Stimulated activated CD4-positive, alpha-beta T cell treated with anti-CD3 and anti-CD28 coated beads, Interleukin-12 subunit alpha, Interleukin-12 subunit beta, amount 100 ng/mL, for 48 hours (primary cell): Measurements from ENCODE around the gene NUDT10.
A peak's percentile ranks its signal among the peaks of the same experiment; 100 is the strongest.
"Not testable (repeated sequence)": the region's sequence is repeated elsewhere in the genome, so short reads cannot be mapped to it uniquely, and the experiment has no call there.

Experiments used
- DNase-seq, 3 donors: peaks; one replicate each; pipeline ENCODE4 v3.0.0-alpha.2; 2020; ENCODE audit warnings: low read depth in 2 of 3, low spot score in 1 of 3

NUDT10 gene

DNA sequence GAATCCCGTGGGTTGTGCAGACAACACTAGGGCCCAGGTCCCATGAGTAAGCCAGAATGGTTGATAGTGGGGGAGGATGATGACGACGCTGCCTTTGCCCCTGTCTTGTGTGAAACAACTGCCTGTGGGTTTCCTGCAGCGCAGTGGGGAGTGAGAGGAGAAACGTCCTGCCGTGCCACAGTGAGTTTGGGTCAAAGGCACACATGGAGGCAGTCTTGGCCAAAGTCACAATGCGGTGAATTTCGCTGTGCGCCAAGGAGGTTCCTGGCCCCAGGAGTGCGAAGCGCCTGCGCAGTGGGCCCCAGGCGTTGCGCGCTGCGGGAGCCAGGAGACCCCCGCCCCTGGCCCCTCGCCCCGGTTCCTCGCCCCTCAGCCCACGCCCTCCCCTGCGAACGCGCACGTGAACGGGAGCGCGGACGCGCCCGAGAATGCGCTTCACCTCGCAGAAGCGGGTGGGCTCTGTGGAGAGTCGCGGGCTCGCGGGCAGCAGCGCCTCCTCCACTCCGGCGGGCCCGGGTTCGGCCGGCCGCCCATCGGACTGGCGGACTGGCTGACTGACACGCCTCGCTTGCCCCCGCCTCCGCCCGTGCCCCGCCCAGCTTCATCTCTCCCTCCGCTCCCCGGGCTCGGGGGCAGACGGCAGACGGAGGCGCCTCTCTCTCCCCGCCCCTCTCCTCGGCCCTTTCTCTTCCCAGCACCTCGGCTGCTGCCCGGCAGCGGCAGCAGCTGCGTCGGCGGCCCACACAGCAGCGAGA is at the start of gene NUDT10:
Gene NUDT10 (plus strand): TSS at position 635 of the 755 bp plus-strand sequence. CDS start 144 bp downstream, outside the sequence.
- DNase-seq = peak; percentile 9 to 44 (median 15)

DNA sequence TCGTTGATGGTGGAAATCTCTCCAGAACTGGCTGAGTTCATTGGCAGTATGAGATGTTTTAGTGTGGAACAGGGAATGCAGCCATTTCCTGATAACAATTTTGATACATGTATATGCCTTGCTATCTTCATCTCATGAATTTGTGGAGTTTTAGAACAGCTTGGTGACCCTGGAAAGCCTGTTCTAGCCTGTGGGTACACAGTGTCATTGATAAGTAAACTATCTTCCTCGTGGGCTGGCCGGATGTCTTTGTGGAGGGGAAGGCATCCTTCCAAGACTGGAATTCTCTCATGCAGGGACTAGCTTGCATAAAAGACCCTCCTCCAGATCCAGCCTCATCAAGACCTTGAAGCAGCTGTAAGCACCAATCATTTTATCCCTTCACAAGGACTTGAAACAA is 40.2 kb upstream of the NUDT10 start:
- DNase-seq = no peak

DNA sequence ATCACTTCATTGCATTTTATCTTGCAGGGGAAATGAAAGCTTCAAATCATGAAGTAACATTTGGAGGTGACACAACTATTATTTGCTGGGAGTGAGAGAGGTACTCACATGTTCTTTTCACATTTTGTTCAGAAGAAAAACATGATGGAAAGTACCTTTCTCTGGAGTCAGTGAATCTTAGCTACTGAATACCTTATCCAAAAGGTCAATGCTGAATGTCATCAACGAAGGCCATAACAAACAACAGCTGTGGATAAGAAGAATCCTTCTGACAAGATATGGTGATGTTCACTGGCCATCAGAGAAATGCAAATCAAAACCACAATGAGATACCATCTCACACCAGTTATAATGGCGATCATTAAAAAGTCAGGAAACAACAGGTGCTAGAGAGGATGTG is 36.5 kb upstream of the NUDT10 start:
- DNase-seq = no peak

DNA sequence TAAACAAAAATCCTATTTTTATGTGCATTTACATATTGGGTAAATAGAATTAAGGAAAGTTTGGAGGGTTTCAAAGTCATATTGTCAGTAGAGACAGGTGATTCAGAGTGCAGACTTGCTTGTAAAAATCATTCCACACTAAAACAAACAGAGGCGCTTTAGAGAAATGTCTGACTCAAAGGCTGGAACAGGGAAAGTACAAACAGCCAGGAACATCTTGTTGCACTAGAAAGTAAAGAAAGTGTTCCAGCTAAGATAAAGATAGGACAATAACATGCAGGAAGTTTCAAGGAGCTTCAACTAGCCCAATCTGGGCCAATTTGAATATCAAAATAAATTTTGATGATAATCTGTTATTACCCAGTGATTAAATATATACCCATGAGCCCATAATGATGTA is 16.4 kb upstream of the NUDT10 start:
- no peak for DNase-seq

DNA sequence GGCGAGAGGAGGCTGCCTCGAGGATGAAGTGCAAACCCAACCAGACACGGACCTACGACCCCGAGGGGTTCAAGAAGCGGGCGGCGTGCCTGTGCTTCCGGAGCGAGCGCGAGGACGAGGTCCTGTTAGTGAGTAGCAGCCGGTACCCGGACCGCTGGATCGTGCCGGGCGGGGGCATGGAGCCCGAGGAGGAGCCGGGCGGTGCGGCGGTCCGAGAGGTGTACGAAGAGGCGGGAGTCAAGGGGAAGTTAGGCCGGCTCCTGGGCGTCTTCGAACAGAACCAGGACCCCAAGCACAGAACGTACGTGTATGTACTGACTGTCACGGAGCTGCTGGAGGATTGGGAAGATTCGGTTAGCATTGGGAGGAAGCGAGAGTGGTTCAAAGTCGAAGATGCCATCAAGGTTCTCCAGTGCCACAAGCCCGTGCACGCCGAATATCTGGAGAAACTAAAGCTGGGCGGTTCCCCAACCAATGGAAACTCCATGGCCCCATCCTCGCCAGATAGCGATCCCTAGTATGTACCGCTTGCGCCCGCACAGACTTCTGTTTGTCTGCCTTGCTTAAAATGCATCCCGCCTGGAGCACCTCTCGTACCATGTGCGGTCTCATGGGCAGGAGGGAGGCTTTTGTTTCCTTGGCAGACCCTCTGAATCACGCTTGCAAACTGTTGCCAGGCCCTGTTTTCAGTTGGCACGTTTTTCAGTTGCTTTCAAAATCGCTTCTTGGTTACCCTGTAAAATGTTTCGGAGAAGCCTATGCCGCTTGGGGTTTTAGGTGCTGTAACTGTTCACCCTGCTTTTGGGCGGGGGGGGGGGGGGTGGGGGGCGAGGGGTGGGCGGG is 542 bp downstream of the NUDT10 start:
- DNase-seq = not testable (repeated sequence)

DNA sequence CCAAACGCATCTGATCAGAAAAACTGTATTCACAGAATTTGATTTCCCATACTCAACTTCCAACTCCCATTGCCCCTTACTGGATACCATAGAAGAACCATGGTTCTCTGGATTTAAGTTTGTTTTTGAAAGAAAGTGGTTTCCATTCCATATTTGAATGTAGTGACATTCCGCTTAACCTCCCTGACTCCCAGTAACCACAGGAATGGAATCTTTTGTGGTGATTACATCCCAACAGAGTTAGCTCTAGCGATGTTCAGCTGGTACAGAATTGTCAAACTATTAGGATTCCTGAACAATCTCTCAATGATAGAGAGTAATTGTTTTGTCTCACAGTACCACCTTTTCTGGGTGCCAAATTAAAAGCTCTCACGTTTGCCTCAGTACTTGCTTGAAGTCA is 1.7 kb downstream of the NUDT10 start:
- DNase-seq = no peak

DNA sequence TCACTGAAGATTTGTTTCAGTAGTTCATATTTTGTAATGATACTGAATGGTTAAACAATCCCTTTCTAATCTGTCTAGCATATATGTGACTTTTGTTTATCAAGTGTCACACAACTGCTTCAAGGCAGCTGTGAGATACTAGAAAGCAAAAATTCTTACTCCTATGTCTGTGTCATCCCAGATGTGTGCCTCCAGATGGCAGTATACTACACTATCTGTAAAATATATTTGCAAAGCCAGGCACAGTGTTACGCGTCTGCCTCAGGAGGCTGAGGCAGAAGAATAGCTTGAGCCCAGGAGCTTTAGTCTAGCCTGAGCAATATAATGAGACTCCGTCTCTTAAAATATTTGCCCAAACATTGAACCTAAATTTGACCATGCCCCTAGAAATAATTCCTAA is 4.0 kb downstream of the NUDT10 start:
- peak in 1 of 3 donors; percentile 8 for DNase-seq

DNA sequence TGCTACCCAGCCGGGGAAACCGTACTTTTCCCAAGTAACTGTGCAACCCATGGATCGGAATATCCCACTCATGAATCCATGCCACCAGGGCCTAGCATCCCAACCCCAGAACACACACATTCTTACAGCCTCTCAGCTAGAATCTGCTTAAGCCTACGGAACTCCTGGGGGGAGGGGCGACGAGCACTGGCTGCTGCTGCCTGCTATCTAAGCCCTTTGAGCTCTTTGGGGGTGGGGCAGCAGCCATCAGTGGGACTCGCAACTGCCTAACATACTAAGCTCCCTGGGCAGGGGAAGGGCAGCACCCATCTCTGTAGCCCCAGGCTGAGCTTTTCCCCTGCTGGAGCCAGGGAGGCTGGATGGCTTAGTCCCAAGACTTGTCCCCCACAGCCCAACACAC is 28.6 kb downstream of the NUDT10 start:
- no peak for DNase-seq

DNA sequence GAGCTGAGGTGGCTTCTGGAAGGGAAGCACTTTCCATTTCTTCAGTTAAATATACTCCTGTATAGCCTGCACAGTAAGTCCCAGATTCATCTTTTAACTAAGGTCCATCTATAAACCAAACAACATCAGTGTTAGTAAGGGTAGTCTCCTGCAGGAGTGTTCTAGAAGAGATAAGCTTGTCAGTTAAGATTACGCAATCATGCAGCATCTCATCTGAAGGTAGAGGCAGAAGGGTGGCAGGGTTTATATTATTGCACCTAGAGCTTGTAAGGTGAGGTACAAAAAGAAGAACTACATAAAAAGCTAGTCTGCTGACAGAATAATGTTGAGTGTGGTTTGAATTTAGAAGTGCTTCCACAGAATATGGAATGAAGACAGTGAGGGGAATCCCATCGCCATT is 44.0 kb downstream of the NUDT10 start:
- no peak for DNase-seq
